Kidney capillary endothelial cell (primary cell): ENCODE results near the gene RNF149.

ENCODE experiments used
- DNase-seq: peaks from one replicate; pipeline ENCODE4 v3.0.0-alpha.2; 2018; ENCODE audit warnings: low spot score

RNF149 gene

GRCh38 chr2:101231240-101231639 lies 77.3 kb downstream of the RNF149 start:
- no peak for DNase-seq

GRCh38 chr2:101230541-101231001 lies 77.9 kb downstream of the RNF149 start:
- no peak for DNase-seq
